Loucy (cell line): ENCODE results near the gene ACY1.

Experiments
- CTCF ChIP-seq: fragments of 200-600 bp; sonication (generic); conservative IDR thresholded peaks from 2 replicates; pipeline ENCODE4 v1.5.1; 2014; ENCODE audit warnings: mild to moderate bottlenecking, antibody characterized with exemption, low read length
- EZH2phosphoT487 ChIP-seq: fragments of 200-600 bp; IDR thresholded peaks from 2 replicates; pipeline ENCODE4 v1.6.1; 2018; ENCODE audit warnings: antibody characterized with exemption, mild to moderate bottlenecking, moderate library complexity, borderline replicate concordance

DNA sequence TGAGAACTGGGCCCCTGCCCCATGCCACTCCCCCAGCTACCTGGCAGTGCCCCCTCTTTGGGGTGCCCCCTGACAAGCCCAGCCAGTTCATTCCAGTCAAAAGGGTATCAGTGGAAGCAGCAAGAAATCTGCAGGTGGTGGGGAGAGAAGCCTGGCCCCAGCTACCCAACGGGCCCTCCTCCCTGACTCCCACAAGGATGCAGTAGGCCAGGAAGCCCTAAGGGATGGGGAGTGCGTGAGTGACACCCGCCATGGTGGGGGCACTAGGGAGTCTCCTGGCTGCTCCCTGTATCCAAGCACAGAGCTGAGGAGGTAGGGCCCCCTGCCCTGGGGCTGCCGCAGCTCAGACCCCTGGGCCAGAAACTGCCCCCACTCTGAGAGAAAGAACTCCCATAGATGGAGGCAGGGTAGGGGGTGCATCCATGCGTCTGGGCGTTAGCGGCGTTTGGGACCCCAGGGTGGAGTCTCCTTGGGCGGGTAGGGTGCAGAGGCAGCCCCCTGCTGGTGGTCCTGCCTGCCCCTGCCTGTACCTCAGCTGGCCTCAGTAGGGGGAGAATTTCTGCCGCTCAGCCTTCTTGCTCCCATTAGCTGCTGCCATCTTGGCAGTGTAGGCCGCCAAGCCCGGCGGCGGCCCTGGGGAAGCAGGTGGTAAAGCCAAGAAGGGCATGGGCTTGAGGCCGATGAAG is 25.7 kb upstream of the ACY1 start:
- TF ChIP-seq CTCF (no peak), EZH2phosphoT487 (no peak)
